OCI-LY3 (cell line): ENCODE data around the gene STRN3.

Experiments used
- H2AFZ ChIP-seq: fragments of 200-600, 300-600 bp; shearing (Covaris generic); 2 replicates; pipeline ENCODE4 v1.6.0; 2014; ENCODE audit warnings: antibody characterized with exemption, low read depth, low read length
- H3K27ac ChIP-seq: fragments of 200-600, 300-600 bp; sonication (generic); 2 replicates; pipeline ENCODE4 v1.5.1; 2014; ENCODE audit warnings: mild to moderate bottlenecking, low read length, moderate library complexity, mixed read lengths
- H3K27me3 ChIP-seq: fragments of 200-600, 300-600 bp; sonication (generic); 2 replicates; pipeline ENCODE4 v1.6.1; 2014; ENCODE audit warnings: low read depth, low read length, mixed read lengths
- H3K36me3 ChIP-seq: fragments of 200-600, 300-600 bp; sonication (generic); replicated peaks from 2 replicates; pipeline ENCODE3; 2014; ENCODE audit warnings: low read depth, low read length, mixed read lengths
- H3K4me1 ChIP-seq: fragments of 300-600, 200-600 bp; sonication (generic); 2 replicates; pipeline ENCODE4 v1.6.1; 2014; ENCODE audit warnings: low read length, mixed read lengths
- H3K4me2 ChIP-seq: fragments of 200-600, 300-600 bp; sonication (generic); 2 replicates; pipeline ENCODE4 v1.6.1; 2014; ENCODE audit warnings: low read length, mixed read lengths
- H3K4me3 ChIP-seq: fragments of 300-600, 200-600 bp; sonication (generic); 2 replicates; pipeline ENCODE4 v1.5.1; 2014; ENCODE audit warnings: antibody characterized with exemption, mild to moderate bottlenecking, low read length, moderate library complexity
- H3K79me2 ChIP-seq: fragments of 300-600, 200-600 bp; shearing (Covaris generic); 2 replicates; pipeline ENCODE4 v1.6.1; 2014; ENCODE audit warnings: mild to moderate bottlenecking, low read length, mixed read lengths
- H3K9ac ChIP-seq: fragments of 300-600, 200-600 bp; shearing (Covaris generic); 2 replicates; pipeline ENCODE4 v1.6.0; 2014; ENCODE audit warnings: mild to moderate bottlenecking, low read length, moderate library complexity
- H3K9me3 ChIP-seq: fragments of 200-600, 300-600 bp; shearing (Covaris generic); 2 replicates; pipeline ENCODE4 v1.6.1; 2014; ENCODE audit warnings: low read length, mixed read lengths; ENCODE audit not compliant: insufficient read depth
- H4K20me1 ChIP-seq: fragments of 200-600, 300-600 bp; sonication (generic); 2 replicates; pipeline ENCODE4 v1.6.1; 2016; ENCODE audit warnings: low read length, mixed read lengths; ENCODE audit not compliant: insufficient read depth
- EZH2phosphoT487 ChIP-seq: fragments of 200-600 bp; shearing (Covaris generic); IDR thresholded peaks from 2 replicates; pipeline ENCODE4 v1.6.1; 2018; ENCODE audit warnings: antibody characterized with exemption, mixed run types, low read depth
- TF ChIP-seq, protein P1 (sequence below): fragments of 200-600, 300-600 bp; sonication (generic); IDR thresholded peaks from 2 replicates; pipeline ENCODE4 v1.5.1; 2014; ENCODE audit warnings: antibody characterized with exemption, low read length, low read depth

Gene STRN3

DNA sequence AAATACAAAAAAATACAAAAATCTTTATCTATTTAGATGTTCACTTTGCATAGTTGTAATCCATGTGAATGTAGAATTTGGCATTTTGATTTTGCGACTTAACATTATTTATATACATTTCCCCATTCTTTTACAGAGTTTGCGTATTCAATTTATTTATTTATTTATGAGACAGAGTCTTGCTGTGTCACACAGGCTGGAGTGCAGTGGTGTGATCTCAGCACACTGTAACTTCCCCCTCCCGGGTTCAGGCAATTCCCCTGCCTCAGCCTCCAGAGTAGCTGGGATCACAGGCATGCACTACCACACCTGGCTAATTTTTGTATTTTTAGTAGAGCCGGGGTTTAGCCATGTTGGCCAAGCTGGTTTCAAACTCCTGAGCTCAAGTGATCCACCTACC lies 25.3 kb upstream of the STRN3 start:
- Histone ChIP-seq H3K4me3 (no peak overlapping the region), H3K9ac (no peak overlapping the region), H2AFZ (no peak overlapping the region), H3K27me3 (no peaks in the 10 kb centered on the region), H3K79me2 (no peaks in the 10 kb centered on the region), H3K4me2 (no peak overlapping the region), H3K36me3 (no peaks in the 10 kb centered on the region), H3K27ac (no peak overlapping the region), H4K20me1 (no peaks in the 10 kb centered on the region), H3K9me3 (no peaks in the 10 kb centered on the region), H3K4me1 (no peaks in the 10 kb centered on the region)
- no peak for TF ChIP-seq EZH2phosphoT487
- TF ChIP-seq, protein P1, sequence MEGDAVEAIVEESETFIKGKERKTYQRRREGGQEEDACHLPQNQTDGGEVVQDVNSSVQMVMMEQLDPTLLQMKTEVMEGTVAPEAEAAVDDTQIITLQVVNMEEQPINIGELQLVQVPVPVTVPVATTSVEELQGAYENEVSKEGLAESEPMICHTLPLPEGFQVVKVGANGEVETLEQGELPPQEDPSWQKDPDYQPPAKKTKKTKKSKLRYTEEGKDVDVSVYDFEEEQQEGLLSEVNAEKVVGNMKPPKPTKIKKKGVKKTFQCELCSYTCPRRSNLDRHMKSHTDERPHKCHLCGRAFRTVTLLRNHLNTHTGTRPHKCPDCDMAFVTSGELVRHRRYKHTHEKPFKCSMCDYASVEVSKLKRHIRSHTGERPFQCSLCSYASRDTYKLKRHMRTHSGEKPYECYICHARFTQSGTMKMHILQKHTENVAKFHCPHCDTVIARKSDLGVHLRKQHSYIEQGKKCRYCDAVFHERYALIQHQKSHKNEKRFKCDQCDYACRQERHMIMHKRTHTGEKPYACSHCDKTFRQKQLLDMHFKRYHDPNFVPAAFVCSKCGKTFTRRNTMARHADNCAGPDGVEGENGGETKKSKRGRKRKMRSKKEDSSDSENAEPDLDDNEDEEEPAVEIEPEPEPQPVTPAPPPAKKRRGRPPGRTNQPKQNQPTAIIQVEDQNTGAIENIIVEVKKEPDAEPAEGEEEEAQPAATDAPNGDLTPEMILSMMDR = no peak

DNA sequence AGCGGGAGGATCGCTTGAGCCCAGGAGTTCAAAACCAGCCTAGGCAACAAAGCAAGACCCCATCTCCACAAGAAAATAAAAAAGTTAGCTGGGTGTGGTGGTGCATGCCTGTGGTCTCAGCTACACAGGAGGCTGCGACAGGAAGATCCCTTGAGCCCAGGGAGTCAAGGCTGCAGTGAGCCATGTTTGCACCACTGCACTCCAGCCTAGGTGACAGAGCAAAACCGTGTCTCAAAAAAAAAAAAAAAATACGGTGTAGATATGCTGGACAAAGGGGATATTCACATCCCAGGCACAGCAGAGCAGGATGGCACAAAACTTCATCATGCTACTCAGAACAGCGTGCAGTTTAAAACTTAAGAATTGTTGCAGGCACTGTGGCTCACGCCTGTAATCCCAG lies 24.8 kb upstream of the STRN3 start:
- TF ChIP-seq, protein P1 = no peak
- TF ChIP-seq EZH2phosphoT487 = no peak
- H3K79me2 ChIP-seq = no peaks in the 10 kb centered on the region
- no peak overlapping the region for H2AFZ ChIP-seq
- no peak overlapping the region for H3K9ac ChIP-seq
- H3K4me1 ChIP-seq = no peaks in the 10 kb centered on the region
- no peaks in the 10 kb centered on the region for H4K20me1 ChIP-seq
- H3K9me3 ChIP-seq = no peaks in the 10 kb centered on the region
- H3K4me2 ChIP-seq = no peak overlapping the region
- no peak overlapping the region for H3K27ac ChIP-seq
- no peaks in the 10 kb centered on the region for H3K36me3 ChIP-seq
- no peak overlapping the region for H3K4me3 ChIP-seq
- H3K27me3 ChIP-seq = no peaks in the 10 kb centered on the region

DNA sequence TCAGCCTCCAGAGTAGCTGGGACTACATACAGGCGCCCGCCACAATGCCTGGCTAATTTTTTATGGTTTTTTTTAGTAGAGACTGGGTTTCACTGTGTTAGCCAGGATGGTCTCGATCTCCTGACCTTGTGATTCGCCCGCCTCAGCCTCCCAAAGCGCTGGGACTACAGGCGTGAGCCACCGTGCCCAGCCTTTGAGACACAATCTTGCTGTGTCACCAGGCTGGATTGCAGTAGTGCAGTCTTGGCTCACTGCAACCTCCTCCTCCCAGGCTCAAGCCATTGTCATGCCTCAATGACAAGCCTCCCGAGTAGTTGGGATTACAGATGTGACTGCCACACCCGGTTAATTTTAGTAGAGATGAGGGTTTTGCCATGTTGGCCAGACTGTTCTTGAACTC lies 21.3 kb upstream of the STRN3 start:
- TF ChIP-seq, protein P1 = no peak
- no peak for TF ChIP-seq EZH2phosphoT487
- Histone ChIP-seq H3K4me2 (no peak overlapping the region), H3K9me3 (no peaks in the 10 kb centered on the region), H4K20me1 (no peaks in the 10 kb centered on the region), H3K4me1 (no peaks in the 10 kb centered on the region), H3K79me2 (no peaks in the 10 kb centered on the region), H3K27me3 (no peaks in the 10 kb centered on the region), H3K4me3 (no peak overlapping the region), H3K36me3 (no peaks in the 10 kb centered on the region), H3K27ac (no peak overlapping the region), H2AFZ (no peak overlapping the region), H3K9ac (no peak overlapping the region)

DNA sequence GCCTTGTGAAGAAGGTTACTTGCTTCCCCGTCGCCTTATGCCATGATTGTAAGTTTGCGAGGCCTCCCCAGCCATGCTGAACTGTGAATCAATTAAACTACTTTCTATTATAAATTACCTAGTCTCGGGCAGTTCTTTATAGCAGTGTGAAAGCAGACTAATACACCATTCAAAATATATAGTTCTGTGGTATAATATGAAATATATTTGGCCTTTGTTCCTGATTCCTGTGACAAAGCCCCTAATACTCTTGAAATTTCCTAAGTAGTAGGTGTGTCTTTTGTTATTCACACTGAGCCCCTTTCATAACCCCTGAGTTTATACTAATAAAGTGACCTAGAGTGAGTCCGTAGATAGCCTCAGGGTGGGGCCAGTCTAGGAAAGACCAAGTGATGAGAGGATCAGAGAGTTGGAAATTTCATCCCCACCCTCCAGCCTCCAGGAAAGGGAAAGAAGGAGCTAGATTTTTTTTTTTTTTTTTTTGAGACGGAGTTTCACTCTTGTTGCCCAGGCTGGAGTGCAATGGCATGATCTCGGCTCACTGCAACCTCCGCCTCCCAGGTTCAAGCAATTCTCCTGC lies 19.4 kb upstream of the STRN3 start:
- Histone ChIP-seq H3K4me2 (no peak overlapping the region), H3K9me3 (no peaks in the 10 kb centered on the region), H3K27me3 (no peaks in the 10 kb centered on the region), H3K4me3 (no peak overlapping the region), H3K36me3 (no peaks in the 10 kb centered on the region), H3K9ac (no peak overlapping the region), H2AFZ (no peak overlapping the region), H3K4me1 (no peaks in the 10 kb centered on the region), H4K20me1 (no peaks in the 10 kb centered on the region), H3K79me2 (no peaks in the 10 kb centered on the region), H3K27ac (no peak overlapping the region)
- TF ChIP-seq, protein P1 = no peak
- TF ChIP-seq EZH2phosphoT487 = no peak
